GM18909 (cell line): Measurements from ENCODE around the gene S100A5.

Source experiments
- ATAC-seq: cut with Tn5 transposase; IDR thresholded peaks from one replicate; pipeline ENCODE4 v1.9.1; 2021; ENCODE audit warnings: mild to moderate bottlenecking; ENCODE audit not compliant: unreplicated experiment, poor library complexity

Gene S100A5

DNA sequence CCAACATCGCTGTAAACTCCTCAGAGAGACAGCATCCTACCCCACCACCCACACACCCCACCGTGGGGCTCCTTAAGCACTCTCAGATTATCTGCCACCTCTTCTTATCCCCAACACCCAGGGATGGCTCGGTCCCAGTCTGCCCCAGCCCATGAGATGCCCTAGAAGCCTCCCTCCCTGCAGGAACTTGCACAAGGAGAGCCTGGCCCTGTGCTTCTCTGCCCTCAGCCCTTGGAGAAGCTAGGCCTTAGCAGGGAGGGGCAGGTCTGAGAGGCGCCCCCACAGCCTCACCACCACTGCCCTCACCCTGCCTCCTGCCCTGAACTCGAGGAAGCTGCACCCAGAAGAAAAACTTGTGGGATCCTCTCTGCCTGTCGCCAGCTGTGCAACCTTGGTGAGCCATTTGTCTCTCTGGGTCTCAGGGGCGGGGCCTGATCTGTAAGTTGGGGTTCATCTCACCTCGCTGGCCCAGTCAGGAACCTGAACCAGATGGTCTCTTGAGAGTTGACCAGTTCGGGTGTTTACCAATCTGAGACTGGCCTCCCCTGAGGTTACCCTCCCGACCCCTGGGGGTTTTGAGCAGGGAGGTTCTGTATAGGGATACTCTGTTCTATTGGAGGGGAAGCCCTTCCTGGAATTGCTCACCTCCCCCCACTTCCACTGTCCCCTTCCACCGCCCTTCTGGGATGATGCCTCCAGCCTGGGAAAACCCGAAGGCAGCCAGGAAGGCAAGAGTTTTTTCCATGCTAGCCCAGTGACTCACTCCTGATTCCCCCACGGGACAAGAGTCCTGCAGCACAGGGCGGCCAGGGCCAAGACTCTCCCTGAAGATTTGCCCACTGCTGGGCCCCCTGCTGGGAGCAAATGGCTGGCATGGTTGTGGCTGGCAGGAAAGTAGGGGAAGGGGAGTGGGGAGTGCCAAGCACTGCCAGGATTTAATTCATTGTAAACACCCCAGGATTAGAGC lies 8.3 kb upstream of the S100A5 start, which contains the start of gene S100A3:
TSS of gene S100A3 (minus strand) at position 537 of the 967 bp plus-strand sequence. CDS start 773 bp downstream, outside the sequence.
- no peak for ATAC-seq

DNA sequence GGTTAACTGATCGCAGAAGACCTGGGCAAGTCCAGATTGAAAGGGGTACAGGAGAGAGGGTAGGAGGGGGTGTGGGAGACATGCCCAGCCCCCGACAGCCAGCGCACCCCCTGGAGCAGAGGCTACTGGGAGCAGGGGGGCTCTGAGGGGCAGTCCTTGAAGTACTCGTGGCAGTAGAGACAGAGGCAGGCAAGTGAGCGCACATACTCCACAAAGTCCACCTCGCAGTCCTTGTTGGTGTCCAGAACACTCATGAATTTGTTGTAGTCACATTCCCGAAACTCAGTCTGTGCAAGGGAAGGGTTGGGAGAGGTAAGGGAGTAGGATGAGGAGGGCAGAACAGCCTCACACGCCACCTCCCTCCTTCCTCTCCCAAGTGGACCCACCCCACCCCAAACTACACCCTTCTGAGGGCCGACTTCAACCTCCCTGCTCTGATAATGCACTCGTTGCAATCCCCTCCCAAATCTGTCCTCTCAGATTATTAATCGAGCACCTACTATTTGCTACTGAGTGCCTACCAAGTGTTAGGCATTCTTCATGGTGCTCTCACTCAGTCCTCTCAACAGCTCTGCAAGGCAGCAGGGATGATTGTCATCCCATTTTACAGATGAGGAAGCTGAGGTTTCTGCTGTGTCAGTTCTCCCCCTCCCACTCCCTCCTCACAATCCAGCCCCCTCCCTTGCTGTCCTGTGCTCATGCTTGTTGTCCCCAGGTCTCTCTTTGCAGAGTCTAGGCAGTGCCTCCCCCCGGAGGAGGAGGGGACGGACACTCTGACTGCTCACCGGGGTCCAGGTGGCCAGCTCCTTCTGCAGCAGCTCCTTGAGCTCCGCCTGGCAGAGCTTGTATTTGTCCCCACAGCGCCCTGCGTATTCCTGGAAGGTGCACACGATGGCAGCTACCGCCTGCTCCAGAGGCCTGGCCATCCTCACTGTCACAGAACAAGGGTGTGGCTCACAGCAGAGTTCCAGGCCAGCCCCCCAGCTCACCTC lies 7.1 kb upstream of the S100A5 start:
- ATAC-seq = no peak

DNA sequence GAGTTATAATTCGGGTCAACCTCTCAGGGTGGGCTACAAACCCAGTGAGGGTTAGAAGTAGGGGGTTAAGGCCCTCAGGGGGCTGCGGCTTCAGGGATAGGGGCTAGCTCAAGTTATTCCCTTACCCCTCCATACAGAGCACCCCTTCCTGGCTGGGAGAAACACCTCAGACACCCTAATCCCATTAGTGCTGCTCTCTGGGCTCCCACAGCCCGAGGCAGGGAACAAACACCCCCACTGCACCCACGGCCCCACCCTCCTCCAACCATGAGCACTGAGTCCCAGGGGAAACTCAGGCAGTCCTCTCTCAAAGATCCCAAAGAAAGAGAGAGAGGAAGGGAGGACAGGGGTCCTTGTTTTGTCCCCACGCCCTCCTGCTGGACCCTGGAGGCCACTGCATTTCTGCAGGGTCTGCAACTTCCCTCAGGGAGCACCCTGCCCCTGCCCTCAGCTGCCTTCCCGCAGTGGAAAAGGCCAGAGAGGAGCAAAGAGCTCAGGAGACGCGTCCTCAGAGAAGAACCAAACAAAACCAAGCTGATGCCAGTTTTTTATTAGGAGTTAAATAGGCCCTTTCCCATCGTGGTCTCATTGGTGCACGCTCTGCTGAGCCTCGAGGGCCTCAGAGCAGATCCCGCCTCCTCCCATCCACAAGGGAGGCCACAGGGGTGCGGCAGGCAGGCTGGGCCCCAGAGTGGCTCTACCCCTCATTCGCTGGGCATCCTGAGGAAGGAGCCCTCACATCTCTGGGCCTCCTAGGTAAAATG lies 6.2 kb upstream of the S100A5 start:
- ATAC-seq = no peak

DNA sequence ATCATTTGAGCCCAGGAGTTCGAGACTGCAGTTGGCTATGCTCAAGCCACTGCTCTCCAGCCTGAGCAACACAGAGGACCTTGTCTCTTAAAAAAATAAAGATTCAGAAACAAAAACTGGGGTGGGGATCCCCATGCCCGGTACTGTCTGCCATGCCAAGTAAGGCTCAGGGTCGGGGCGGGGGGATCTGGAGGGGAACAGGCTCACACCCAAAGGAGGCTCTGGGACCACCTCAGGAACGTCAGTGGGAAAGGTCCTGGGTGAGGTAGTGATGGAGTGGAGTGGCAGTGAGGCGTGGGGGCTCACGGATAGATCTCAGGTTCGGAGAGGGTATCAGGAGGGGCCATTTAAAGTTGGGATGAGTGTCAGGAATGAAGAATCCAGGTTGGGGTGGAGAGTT lies 5.6 kb upstream of the S100A5 start:
- ATAC-seq = no peak

DNA sequence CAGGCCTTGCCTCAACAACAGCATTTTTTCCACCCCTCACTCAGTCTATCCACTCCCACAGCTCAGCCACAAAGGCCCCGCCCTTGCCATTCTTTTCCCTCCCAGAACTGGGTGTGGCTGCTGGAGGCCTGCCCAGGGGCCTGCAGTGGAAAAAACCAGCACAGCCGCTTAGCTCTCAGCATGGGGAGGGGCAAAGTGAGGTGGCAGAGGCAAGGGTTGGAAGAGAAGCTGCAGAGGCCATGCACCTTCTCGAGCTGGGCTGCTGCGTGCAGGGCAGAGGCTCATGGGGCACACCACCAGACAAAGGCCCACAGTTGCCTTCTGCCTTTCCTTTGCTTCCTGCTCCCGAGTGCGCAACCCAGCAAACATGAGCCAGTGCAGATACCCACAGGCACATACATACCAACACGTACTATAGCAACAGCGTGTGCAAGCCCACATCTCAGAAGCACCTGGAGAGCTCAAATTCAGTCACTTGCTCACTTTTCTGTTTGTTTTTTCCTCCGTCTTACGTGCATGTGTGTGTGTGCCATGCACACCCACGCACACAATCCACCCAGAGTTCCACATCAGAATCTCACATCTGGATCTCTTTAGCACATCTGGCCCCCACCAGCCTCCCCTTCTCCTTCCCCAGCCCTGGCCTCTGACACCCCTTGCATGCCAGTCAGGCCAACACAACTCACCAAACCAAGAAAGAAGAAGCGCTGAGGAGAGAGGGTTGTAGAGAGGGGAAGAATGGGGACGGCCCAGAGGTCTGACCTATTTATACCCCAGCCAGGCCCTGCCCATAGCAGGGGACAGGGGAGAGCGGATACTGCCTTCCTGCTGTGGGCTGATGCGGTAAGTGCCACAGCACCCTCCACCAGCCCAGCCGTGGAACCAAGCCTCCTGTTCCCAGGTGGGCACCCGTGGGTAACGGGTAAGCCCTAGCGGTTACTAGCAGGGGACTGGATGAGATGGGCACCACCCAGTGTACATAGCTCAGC lies 4.6 kb upstream of the S100A5 start, which contains the start of gene S100A4:
TSS of gene S100A4 (minus strand) at position 740 of the 989 bp plus-strand sequence. CDS start 1,012 bp downstream, outside the sequence.
- ATAC-seq = peak; percentile 72

DNA sequence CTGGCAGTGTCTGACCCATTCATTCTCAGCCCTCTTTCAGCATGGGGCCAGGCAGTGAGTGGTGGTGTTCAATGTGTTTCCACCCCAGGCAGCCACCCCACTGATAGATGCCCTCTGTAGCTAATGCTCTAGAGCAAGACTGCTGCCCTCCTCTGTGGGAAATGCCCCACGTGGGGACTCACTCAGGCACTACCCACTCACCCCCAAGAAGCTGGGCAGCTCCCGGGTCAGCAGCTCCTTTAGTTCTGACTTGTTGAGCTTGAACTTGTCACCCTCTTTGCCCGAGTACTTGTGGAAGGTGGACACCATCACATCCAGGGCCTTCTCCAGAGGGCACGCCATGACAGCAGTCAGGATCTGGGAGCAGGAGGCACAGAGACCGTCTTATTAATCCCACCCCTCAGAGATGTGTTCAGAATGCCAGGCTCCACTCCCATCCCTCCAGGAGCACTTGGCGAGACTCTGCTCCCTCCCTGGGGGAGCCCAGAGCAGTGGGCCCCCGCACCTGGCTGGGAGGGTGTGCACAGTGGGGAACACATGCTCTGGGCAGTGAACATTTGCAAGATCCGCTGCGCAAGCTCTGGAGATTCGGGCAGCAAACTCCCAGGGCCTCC lies 3.8 kb upstream of the S100A5 start:
- peak; percentile 8 for ATAC-seq

DNA sequence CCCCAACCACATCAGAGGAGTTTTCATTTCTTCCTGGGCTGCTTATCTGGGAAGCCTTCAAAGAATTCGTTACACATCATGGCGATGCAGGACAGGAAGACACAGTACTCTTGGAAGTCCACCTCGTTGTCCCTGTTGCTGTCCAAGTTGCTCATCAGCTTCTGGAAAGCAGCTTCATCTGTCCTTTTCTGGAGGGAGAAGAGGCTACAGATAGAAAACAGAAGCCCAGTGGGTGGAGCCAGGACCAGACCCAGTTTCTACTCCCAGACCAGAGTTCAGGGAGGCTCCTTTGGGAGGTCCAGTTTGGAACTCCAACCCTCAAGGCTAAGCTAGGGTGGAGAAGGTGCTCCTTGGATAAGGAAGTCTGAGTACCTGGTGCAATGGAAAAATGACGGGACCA lies 3.0 kb upstream of the S100A5 start:
- no peak for ATAC-seq

DNA sequence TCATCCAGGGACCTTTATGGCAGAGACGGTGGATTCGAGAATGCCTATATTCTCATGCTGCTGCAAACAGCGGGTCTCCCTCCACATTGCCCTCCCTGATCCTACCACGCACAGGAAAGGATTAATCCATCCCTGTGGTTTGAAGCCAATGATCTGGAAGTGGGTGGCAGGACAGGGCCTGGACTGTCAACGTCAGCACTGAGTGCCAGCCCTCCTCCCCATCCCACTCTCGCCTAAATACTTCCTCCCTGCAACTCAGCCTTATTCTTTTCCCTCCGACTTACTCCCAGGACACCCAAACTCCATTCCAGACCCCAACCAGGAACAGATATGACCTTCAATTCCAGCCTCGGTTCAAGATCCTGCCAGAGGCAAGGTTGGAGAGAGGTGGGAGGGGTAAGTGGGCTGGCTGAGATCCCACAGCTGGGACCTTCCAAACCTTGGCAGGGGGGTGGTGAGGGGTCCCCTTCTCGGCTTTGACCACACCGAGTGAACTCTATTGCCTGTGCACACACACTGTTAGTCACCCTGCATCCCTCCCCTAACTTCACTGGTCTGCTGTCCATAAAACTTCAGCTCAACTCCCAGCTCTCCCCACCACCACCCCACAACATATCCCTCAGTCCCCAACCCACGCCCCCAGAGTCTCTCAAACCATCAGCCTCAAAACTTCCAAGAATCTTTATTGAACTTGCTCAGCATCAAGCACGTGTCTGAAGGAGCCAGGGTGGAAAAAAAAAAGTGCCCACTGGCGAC lies 2.4 kb upstream of the S100A5 start:
- ATAC-seq = no peak

DNA sequence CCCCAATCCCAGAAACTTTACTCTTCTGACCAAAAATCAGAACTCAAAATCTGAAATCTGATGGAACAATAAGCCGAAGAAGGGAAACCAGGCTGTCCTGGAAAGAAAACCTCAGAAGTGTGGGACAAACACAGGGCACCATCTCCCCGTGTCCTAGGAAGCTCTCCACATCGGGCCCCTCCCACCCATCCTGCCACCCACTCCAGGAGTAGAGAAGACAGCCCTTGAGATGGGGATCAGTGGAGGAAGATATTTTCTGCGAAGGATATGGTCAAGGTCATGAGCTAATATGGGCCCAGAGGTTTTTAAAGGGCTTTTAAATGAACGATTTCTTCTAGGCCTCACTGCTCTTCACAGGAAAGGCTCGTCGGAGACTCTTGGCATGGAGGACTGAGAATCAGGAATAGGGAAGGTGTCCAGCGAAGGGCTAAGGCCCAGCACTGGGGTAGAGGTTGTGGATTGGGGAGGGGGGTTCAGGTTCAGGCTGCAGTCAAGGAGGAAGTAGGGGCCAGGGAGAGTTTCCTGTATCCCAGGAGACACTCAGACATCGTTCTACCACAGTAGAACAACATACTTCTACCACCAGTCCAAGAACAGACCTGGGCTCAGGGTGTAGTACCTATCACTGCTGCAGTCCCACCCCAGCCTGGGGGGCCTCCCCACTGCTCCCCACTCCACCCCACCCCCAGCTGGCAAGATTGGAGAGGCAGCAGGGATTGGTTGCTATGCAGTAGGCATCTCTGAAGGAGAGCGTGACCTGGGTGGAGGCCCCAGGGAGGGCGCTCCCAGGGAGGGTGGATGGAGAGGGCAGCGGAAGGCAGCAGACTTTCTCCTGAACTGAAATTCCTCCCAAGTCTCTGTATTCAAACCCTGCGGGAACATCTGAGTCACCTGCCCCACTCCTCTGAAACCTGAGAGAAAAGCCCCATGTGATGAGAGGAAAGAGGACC lies 1.2 kb upstream of the S100A5 start:
- no peak for ATAC-seq

DNA sequence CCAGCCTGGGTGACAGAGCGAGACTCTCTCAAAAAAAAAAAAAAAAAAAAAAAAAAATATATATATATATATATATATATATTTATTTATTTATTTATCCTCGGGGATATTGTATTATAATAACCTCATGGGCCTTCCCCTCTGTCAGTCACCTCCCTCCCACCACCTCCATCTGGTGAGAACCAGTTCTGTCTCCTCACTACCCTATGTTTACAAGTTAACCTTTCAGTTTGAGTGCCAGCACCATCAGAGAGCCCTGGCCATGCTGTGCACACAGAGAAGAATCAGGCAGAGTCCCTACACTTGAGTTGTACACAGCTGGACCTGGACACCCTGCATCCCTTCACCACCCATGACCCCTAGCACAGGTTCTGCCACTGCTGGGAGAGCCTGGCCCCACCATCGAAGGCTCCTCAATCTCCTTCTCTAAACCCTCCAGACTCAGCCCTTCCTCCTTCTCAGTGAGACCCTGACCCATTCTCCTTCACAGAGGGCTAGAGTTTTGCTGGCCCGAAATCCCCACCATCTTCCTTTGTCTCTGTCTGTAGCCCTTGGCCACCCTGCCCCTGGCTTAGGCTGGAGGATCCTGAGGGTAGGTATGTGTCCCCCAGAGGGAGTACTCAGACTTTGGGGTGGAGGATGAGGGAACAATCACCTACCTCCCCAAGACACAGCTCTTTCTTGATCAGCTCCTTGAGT lies 1.2 kb downstream of the S100A5 start:
- ATAC-seq = no peak

DNA sequence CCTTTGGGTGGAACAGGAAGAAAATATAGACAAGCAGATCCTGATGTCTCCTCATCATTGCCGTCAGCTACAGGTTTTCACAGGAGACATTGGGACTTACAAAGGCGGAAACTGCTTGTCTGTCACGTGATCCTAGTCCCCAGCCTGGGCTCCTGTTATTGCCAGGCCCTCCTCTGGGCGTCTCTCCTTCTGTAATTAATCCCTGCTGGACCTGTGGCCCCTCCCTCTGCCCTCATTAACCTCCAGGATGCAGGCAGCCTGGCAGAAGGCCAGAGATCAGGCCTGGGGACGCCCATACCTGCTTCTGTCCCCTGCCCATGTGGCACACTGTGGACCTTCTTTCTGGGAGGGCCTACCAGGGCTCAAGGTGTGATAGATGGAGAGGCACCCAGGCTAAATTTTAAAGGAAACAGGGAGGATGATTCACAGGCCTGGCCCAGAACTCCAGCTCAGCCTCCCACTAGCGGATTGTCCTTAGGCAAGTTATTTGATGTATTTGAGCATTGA lies 2.4 kb downstream of the S100A5 start:
- no peak for ATAC-seq

DNA sequence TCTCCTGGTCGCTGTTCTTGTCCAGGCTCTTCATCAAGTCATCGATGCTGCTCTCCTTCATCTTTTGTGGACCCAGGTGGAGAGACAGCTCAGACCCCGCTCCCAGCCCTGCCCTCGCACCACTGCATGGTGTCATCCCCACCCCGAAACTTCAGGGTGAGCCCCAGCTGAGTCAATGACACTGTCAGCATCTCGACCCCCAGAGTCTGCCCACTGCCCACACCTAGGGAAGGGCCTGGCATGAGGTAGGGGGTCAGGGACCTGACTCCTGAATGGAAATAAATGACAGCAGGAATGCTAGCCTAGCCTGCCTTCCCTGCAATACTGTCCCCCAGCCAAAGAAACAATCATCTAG lies 3.4 kb downstream of the S100A5 start:
- ATAC-seq = no peak

DNA sequence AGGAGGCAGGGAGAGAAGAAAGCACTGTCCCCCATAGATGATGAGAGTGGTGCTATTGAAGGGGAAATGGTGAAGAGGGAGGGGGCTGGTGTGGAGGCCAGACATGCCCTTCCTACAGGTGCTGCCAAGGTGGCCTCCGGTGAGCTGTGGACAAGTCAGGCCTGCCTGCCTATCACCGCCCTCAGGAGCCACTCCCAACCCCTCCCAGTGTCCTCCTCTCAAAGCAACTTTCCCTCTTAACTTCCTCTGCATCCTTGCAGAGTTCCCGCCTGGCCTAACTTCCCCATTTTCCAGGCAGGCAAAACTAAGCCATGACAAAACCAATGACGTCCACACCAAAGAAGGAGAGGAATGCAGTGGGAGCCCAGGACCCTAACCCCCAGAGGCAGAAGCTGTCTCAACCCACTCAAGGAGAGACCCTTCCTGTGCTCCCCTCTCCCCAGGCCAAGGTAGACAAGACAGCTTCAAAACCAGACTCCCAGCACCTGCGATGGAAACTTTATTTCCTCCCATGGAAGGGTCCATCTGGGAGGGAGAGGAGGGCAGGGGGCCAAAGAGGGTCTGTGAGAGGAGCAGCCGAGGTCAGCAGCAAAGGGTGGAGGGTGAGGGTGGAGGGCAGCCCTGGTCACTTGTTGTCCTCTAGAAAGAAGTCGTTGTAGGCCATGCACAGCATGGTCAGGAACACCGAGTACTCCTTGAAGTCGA lies 3.9 kb downstream of the S100A5 start:
- ATAC-seq = no peak

DNA sequence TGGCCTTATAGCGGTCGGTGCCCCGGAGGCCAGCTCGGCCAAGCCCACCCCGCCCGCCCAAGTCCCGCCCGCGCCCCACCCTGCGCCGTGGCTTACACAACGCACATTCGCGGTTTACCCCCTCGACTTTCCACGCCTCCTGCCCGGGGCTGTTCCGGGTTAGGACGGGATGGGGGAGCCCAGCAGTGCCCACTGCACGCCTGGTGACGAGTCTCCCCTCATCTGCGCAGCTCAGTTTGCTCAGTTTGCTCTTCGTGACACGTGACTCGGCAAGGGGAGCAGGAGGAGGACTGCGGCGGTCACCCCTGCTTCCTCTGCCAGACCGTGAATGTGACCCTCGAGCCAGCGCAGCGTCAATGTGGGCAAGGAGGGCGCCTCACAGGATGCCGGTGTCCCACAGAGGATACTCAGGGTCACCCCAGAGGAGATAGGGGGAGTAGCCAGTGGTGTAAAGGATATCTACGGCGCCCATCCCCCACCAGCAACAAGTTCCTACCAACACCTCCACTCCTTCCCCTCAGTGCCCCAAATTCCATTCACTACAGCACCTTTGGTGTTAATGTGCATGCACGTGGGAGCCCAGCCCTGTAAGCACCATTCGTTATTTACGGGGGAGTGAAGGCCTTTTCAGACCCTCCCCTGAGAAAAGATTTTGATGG lies 4.6 kb downstream of the S100A5 start:
- peak; percentile 46 for ATAC-seq
